Endothelial cell (in vitro differentiated cells): ENCODE measurements around the gene TWNK. TPM values are rescaled to one million over a fixed set of nuclear protein-coding genes. Genes with fewer than 3 reads are reported as not detected.
A peak's percentile ranks its signal among the peaks of the same experiment; 100 is the strongest.

Experiments
- DNase-seq: peaks from one replicate; pipeline ENCODE4 v3.0.0; 2021; ENCODE audit warnings: low spot score
- H3K27ac Mint-ChIP-seq: one replicate; pipeline ENCODE4 v1.8.0; 2021; ENCODE audit warnings: mixed read lengths, inconsistent platforms; ENCODE audit not compliant: unreplicated experiment
- H3K27me3 Mint-ChIP-seq: one replicate; pipeline ENCODE4 v1.8.0; 2021; ENCODE audit warnings: mild to moderate bottlenecking, moderate library complexity, mixed read lengths, inconsistent platforms; ENCODE audit not compliant: unreplicated experiment
- H3K36me3 Mint-ChIP-seq: one replicate; pipeline ENCODE4 v1.8.0; 2021; ENCODE audit warnings: mild to moderate bottlenecking, low read depth, mixed read lengths, inconsistent platforms; ENCODE audit not compliant: unreplicated experiment
- H3K4me1 Mint-ChIP-seq: one replicate; pipeline ENCODE4 v1.8.0; 2021; ENCODE audit warnings: mild to moderate bottlenecking, mixed read lengths, inconsistent platforms; ENCODE audit not compliant: unreplicated experiment
- H3K4me3 Mint-ChIP-seq: one replicate; pipeline ENCODE4 v1.8.0; 2021; ENCODE audit warnings: mild to moderate bottlenecking, mixed read lengths, inconsistent platforms; ENCODE audit not compliant: unreplicated experiment
- H3K9me3 Mint-ChIP-seq: one replicate; pipeline ENCODE4 v1.8.0; 2021; ENCODE audit warnings: mixed read lengths, inconsistent platforms; ENCODE audit not compliant: unreplicated experiment
- long read RNA-seq: library from polyadenylated mRNA; unstranded; transcript quantifications from one replicate; pipeline ENCODE4 v2.0.0, GENCODE V29; 2020; ENCODE audit not compliant: unreplicated experiment
- total RNA-seq: library from RNA; stranded (reverse); fragmentation: NEBNext Ultra II Directional; extraction: Animal tissue kit (Norgen Biotek cat#: 25700); gene quantifications from one replicate; pipeline ENCODE4 v1.2.1, GENCODE V29; 2021; ENCODE audit not compliant: unreplicated experiment
- TF ChIP-seq, protein P1 (sequence below): fragments of 200-600 bp; sonication (generic); IDR thresholded peaks from one replicate; pipeline ENCODE4 v1.5.0; 2021; ENCODE audit warnings: antibody characterized with exemption; ENCODE audit not compliant: unreplicated experiment

TWNK gene
- 10.5 TPM for total RNA-seq
- long read RNA-seq, partial matches to known transcripts: 1 of 4 reads
- long read RNA-seq, other reads (novel, unspliced or antisense): 3 of 4 reads

DNA sequence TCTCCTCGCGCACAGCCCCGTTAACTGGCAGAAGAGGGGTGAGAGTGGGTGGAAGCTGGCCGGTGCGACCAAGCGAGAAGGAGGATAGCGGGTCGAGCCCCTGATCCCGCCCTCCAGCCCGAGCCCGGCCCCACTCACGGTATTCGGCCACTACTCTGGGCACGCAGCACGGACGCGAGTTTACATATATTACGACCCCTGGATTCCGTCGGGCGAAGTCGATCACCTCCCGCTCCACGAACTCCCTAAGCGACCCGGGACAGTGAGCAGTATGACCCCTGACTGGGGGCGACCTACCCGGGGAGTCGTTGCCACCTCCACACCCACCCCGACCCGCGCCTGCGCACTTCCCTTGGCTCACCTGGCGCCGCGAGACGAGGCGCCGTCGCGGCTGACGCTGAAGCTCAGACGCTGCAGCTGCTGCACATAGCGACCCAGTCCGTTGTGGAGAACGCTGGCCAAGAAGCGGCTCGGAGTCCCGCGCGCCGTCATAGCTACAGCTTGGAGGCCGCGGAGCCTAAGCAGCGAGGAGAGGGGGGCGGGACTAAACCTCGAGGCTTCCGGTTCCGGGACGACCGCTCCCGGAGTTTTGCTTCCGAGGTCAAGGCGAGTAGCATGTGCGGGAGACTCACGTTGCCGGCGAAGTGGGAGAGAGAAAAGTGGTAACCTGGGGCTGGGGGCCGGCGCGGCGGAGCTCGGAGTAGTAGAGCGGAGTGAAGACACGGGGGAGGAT, at the start of gene TWNK, which contains the start of gene MRPL43:
TSS of gene TWNK (plus strand) at position 592 of the 733 bp plus-strand sequence. CDS start 668 bp downstream, outside the sequence.
TSS of gene MRPL43 (minus strand) at position 546 of the 733 bp plus-strand sequence. CDS start at position 492, 54 bp downstream.
- Mint-ChIP-seq H3K27me3 (peaks cover 17% of the 10 kb centered on the region), H3K4me1 (peaks cover 18% of the 10 kb centered on the region), H3K27ac (peak within 1 kb of the TSS; percentile 76), H3K36me3 (peaks cover 26% of the 10 kb centered on the region), H3K4me3 (peak within 1 kb of the TSS; percentile 100), H3K9me3 (no peaks in the 10 kb centered on the region)
- DNase-seq: peak; percentile 80
- TF ChIP-seq, protein P1, sequence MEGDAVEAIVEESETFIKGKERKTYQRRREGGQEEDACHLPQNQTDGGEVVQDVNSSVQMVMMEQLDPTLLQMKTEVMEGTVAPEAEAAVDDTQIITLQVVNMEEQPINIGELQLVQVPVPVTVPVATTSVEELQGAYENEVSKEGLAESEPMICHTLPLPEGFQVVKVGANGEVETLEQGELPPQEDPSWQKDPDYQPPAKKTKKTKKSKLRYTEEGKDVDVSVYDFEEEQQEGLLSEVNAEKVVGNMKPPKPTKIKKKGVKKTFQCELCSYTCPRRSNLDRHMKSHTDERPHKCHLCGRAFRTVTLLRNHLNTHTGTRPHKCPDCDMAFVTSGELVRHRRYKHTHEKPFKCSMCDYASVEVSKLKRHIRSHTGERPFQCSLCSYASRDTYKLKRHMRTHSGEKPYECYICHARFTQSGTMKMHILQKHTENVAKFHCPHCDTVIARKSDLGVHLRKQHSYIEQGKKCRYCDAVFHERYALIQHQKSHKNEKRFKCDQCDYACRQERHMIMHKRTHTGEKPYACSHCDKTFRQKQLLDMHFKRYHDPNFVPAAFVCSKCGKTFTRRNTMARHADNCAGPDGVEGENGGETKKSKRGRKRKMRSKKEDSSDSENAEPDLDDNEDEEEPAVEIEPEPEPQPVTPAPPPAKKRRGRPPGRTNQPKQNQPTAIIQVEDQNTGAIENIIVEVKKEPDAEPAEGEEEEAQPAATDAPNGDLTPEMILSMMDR: no peak

DNA sequence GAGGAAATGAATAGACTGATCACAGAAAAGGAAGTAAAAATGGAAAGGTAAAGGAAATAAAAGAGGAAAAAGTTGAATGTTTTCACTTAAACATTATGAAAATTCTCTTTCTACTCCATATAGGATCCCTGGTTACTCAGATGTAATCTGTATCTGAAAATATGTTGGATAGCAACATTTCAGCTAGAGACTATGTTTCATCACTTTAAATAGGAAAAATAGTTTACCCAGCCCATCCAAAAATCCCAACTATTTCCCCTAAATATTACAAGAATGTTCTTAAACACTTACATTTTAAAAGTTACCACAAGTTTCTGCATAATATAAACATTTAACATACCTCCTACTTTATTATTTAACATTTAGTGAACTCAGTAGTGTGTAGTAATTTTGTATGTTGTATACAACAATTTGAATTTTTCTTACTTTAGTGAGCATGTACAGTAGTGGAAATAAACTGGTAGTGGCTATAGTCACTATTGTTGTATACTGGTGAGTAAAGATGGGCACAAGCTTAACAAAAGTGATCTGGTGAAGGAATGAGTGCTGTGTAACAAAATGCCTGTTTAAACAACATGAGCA, 47.5 kb upstream of the TWNK start:
- Mint-ChIP-seq H3K4me1 (no peaks in the 10 kb centered on the region), H3K36me3 (peaks cover 22% of the 10 kb centered on the region)

DNA sequence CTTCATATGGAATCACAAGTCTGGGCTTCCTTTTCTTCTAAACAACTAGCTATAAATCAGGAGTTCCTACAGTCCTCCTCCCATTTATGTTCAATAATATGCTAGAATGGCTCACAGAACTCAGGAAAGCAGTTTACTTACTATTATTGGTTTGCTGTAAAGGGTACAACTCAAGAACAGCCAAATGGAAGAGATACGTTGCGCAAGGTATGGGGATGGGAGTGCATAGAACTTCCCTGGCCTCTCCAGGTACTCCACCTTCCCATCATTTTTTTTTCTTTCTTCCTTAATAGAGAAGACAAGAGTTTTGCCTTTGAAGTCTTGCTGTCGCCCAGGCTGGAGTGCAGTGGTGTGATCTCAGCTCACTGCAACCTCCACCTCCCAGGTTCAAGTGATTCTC, 45.1 kb upstream of the TWNK start:
- H3K36me3 Mint-ChIP-seq: peaks cover 22% of the 10 kb centered on the region
- no peak overlapping the region for H3K27ac Mint-ChIP-seq
- no peaks in the 10 kb centered on the region for H3K27me3 Mint-ChIP-seq
- H3K4me1 Mint-ChIP-seq: no peaks in the 10 kb centered on the region
- no peak overlapping the region for H3K4me3 Mint-ChIP-seq
- TF ChIP-seq, protein P1: no peak
- no peaks in the 10 kb centered on the region for H3K9me3 Mint-ChIP-seq
- DNase-seq: no peak

More for the DNA sequence above, 47.5 kb upstream of the TWNK start:
- TF ChIP-seq, protein P1: no peak
- Mint-ChIP-seq H3K27ac (no peak overlapping the region), H3K9me3 (no peaks in the 10 kb centered on the region), H3K27me3 (no peaks in the 10 kb centered on the region), H3K4me3 (no peak overlapping the region)
- DNase-seq: no peak

DNA sequence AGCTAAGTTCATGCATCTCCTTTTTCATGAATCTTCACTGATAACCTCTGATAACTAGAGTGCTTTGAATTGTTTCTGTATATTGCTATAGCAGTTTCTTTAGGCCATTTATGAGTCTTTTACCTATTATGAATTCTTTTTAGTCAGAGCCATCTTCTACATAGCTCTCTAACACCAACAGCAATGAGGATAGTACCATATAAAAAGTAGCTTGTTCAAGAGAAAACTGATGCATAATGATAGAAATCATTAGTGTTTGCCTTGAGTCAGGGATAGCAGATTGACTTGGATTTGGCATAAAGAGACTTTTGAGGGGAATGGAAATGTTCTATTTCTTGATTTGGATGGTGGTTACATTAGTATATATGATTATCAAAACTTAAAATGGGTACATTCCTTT, 43.8 kb upstream of the TWNK start:
- no peak for DNase-seq

More for the DNA sequence above, 43.8 kb upstream of the TWNK start:
- H3K36me3 Mint-ChIP-seq: peaks cover 19% of the 10 kb centered on the region
- H3K27me3 Mint-ChIP-seq: no peaks in the 10 kb centered on the region
- TF ChIP-seq, protein P1: no peak
- H3K4me3 Mint-ChIP-seq: no peak overlapping the region
- peak overlapping the region; percentile 17 for H3K27ac Mint-ChIP-seq
- no peaks in the 10 kb centered on the region for H3K4me1 Mint-ChIP-seq
- no peaks in the 10 kb centered on the region for H3K9me3 Mint-ChIP-seq
